AML-193 (cell line): ENCODE results near the gene AHRR.
"Not testable (repeated sequence)": the region's sequence is repeated elsewhere in the genome, so short reads cannot be mapped to it uniquely, and the experiment has no call there.

Source experiments
- DNase-seq, 2 experiments: peaks; one replicate each; lab custom pipeline; 2025; lab: John Stamatoyannopoulos, UW

The AHRR gene

DNA sequence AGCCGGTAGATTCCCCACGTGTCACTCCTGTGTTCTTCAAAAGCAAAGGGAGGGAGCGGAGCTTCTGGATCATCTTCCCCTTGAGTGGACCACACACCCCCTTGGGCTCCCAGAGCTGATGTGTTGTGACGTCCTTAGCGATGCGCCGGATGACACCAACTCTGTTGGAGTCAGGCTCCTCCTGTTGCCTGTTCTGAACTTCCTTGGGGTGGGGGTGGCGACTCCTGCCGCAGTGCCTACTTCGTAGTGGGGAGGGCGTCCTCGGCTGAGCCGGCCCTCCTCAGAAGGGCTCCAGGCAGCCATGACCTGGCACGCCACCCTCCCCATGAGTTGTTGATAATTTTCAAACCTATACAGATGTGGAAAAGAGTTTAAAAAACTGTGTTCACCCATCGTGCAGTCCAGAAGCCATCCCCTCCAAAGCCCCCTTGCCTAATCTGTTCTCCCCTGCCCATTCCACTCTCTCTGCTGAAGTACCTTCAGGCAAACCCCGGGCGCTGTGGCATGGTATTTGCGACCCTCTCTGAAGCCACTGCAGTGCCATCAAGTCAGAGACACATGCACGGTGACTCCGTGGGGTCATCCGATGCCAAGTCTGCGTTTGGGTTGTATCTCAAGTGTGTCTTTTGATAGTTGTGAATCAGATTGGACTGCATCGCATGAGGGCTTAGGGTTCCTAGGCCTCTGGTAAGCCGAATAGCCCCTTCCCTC is 138.2 kb downstream of the AHRR start:
- no peak for DNase-seq

DNA sequence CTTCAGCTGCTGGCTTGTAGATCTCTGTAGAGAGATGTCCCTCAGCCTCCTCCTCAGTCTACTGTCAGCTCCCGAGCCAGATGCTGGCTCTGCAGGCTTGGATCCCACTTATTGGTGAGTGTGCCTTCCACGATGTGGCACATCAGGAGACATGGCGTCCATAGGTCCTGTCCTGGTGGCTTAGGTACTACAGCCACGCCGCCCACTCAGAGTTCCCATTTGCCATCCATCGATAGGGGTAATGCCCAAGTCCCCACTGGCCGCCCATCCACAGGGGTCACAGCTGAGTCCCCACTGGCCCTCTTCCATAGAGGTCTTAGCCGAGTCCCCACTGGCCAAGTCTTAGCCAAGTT is 138.7 kb downstream of the AHRR start:
- DNase-seq = no peak

DNA sequence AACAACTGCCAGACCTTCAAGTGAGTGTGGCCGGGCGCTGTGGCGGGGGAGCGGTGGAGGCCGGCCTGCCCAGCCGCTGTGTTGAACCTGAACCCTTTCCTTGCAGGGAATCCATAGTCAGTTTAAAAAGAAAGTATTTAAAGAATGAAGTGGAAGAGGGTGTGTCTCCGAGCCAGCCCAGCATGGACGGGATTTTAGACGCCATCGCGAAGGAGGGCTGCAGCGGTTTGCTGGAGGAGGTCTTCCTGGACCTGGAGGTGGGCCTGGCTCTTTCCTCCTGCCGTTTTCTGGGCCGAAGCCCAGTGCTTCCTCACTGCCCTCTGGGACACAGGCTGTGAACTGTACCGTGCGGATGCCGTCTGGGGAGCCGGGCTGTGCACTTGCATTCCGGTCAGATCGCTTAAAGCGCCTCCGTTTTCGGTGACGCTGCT is 140.6 kb downstream of the AHRR start:
- no peak for DNase-seq

DNA sequence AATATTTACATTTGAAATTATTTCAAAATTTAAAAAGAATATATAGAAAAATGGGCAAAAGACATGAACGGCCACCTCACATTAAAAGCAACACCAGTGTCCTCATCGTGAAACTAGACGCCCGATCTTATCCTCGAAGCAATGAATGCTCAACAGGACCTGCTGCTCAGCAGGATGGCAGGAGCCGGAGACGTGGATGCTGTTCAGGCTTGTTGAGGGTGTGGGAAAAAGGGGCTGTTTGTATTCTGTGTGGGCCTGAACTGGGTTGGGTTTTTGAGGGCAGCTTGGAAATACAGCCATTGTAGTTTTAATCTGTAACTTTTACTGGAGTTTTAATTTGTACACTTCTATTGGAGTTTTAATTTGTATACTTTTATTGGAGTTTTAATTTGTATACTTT is 141.8 kb downstream of the AHRR start:
- no peak for DNase-seq

DNA sequence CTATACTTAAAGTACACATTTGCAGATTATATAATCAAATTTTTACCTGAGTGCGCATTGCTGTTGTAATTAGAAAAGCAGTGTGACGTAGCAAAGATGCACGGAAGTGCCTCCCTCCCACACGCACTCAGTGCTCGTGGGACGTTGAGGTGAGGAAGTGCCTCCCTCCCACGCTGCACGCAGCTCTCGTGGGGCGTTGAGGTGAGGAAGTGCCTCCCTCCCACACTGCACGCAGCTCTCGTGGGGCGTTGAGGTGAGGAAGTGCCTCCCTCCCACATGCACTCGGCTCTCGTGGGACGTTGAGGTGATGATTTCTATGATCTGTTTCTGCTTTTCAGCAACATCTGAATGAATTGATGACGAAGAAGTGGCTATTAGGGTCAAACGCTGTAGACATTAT is 142.4 kb downstream of the AHRR start:
- DNase-seq = no peak

DNA sequence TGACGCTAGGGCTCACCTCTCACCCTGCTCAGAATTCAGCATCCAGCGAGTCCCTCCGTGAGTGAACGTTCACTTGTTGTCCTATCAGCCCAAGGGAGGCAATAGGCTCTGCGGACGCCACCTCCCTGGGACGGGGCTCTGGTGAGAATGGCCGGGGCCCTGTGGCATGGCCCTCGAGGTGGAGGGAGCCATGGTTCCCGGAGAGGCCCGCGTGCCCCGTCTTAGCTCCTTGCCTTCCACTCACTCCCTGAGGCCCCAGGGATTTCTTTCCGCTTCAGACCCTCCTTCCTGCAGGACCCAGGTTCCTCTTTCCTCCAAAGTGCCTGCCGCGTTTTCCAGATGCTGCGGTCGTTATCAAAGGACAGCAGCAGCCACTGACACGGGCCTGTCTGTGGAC is 142.9 kb downstream of the AHRR start:
- no peak for DNase-seq

DNA sequence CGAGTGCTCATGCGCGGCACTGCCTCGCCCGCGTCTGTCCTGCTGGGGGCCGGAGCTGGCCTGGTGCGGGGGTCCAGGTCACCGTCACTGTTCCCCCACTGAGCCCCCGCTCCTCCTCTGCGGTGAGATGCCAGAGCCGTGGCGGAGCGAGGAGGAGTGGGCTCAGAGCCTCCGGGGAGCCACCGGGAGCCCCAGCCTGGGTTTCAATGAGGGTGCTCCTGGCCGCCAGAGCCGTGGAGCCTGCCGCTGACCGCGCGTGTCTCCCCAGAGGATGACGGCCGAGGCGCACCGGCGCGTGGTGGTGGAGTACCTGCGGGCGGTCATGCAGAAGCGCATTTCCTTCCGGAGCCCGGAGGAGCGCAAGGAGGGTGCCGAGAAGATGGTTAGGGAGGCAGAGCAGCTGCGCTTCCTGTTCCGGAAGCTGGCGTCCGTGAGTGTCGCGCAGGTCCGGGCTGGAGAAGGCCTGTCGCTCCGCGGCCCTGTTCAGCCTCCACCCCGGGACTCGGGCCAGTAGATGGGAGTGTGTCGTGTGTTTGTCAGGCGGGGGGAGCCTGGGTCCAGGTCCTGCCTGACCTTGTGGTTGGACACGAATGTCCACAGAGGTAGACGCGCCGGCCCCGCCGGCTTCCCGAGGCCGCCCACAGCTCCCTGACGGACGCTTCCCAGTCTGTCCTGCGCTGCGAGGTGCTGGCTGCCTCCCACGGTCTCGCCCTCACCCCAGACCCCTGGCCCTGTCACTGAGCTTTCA is 143.5 kb downstream of the AHRR start:
- no peak for DNase-seq

DNA sequence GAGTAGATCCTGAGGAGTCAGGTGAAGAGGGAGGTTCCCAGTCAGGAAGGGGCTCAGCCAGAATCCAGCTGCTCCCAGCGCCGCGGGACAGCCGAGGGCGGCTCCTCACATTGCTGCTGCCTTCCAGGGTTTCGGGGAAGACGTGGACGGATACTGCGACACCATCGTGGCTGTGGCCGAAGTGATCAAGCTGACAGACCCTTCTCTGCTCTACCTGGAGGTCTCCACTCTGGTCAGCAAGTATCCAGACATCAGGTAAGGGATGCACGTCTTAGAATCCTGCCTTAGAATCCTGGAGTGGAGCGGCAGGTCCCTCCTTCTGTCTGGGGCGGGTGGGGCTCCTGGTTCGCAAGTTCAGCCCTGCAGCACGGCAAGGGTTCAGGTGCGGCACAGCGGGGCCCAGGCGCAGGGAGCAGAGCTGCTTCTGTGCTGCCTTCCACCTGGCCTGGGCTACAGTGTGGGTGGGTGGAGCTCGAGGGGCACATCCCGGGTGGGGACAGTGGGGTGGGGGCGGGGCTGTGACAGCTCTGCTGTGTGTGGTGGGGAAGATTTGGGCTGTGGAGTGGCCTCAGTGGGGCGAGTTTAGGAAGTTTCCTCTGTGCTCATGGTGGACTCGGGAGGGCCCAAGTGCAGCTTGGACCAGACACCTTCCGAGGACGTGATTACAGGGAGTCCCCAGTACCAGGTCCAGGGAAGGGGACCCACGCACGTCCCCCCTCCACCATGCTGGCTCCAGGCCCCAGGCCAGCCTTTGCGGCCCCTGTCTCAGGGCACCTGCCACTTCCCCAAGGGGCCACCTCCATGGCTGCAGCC is 144.3 kb downstream of the AHRR start:
- no peak for DNase-seq

DNA sequence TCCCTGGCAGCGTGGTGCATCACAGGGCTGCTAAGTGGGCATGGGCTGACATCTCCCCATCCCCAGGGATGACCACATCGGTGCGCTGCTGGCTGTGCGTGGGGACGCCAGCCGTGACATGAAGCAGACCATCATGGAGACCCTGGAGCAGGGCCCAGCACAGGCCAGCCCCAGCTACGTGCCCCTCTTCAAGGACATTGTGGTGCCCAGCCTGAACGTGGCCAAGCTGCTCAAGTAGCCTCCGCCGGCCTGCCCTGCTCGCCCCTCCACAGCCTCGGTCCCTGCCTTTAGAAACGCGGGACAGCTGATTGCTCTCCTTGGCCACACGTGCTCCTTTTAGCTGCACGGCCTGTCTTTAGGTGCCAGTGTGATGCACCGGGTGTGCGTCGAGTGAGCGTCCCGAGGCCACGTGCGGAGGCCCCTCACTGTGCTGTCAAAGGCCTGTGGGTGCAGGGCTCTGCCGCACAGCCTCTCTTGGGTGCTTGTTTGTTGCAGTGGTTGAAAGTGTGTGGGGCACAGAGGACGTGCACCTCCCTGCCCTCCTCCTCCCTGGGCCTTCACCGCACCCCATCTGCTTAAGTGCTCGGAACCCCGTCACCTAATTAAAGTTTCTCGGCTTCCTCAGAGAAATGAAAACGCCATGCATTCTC is 145.3 kb downstream of the AHRR start:
- DNase-seq = no peak

DNA sequence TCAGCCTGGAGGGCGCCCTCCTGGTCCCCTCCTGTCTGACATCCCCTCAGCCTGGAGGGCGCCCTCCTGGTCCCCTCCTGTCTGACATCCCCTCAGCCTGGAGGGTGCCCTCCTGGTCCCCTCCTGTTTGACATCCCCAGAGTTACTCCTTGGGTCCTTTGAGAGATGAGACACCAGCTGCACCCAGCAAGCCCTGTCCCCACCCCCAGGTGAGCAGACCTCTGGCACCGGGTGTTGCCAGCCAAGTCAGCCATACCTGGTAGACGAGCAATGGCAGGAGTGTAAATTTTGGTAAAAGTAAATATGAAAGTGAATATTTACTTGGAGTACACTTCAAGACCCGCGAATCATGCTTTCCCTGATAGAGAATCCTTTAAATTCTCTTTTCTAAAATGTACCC is 146.9 kb downstream of the AHRR start:
- DNase-seq = no peak

DNA sequence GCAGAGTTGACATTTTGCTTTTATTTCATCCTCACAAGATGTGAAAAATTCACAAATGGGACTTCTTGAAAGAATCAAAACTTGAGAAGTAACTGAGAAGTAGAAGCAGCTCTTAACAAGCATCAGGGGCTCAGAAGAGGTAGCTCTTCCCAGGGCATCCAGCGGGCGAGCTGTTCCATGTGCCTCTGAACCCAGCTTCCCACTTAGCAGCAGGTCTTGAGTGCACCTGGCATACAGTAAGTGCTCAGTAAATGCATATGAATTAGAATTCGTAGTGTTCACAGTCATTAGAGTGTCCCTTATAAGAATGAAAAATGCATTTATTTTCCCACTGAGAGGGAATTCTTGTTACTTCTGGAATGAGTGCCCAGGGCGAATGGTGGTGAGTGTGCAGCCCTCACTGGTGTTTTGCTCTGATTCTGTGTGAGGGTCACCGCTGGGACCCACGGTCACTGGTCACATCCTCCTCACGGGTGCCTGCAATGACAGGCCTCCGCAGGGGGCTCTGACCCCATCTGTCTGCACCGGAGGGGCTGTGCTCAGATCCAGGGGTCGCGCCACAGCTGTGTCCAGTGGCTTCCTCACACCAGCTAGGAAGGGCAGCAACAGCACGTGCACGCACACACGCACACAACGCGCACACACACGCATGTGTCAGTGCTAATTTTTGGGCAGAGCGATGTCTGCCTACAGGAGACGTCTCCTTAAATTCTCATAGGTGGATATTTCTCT is 148.4 kb downstream of the AHRR start:
- no peak for DNase-seq

DNA sequence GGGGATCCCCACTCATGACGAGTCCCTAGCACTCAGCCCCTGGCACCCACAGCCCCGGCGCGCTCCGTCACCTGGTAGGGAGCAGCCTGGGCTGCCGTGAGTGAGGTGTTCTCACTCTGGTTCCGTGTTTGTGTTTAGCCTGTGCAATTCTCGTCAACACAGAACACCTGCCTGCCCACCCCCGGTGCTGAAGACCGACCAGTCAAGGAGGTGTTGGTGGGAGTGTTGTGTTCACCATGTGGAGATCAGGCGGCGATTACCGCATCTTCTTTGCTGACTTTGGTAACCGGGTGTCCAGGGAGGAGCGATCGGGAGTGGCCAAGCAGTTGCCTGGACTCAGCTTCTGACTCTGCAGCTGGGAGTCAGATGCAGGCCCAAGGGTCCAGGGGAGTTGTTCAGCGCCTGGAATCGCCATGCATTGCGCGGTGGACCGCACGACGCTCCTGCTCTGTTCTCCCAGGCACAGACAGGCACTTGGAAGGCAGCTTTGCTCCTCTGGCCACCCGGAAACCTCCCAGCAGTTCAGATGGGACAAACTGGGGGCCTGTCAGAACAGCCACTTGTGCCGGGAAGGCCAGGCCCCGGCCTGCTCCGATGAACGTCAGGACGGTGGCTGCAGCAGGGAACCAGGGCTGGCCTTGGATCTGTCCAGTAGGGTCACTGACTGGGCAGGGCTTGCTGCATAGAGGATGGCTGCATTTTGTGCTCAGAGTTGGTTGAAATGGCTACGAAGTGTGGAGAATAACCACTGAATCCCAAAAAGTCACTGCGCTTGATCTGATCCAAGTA is 149.6 kb downstream of the AHRR start:
- DNase-seq = no peak

DNA sequence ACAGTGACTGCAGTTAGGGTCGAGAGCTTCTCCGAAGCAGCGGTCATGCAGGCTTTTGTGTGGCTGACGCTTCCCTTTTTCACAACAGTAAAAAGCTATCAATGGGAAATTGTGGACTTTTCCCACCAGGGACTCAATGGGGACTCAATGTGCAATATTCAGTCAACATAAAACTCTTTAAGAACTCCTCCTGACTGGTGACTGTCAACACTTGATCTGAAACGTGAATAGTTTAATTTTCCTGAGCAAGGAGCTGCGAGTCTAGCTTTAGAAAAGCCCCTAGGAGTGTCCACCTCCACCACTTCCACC is 150.2 kb downstream of the AHRR start:
- peak; percentile 12 to 26 for DNase-seq

DNA sequence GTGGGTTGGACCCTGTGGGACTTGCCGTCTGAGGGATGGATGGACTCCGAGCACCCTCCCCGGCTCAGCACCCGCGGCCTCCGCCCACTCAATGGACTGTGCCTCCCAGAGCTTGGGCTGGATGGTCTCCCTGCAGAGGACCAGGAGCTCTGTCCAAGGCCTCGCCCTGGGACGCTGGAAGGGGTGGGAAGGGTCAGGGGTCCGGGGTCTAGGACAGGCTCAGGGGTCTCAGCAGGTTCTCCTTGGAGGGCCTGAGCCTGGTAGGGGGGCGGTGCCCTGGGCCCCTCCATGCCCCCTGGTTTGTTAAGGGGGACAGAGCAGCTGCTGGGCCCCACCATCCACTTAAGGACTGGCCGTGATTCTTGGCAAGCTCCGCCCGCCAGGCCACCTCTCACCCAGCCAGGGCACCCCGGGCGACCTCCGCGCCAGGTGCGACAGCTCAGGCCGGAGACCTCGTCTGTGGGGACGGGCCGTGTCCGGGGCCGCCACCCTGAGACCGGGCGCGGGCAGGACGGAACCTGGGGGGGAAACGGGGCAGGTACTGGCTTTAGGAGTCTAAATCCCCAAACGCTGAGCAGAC is 150.7 kb downstream of the AHRR start:
- DNase-seq = no peak

DNA sequence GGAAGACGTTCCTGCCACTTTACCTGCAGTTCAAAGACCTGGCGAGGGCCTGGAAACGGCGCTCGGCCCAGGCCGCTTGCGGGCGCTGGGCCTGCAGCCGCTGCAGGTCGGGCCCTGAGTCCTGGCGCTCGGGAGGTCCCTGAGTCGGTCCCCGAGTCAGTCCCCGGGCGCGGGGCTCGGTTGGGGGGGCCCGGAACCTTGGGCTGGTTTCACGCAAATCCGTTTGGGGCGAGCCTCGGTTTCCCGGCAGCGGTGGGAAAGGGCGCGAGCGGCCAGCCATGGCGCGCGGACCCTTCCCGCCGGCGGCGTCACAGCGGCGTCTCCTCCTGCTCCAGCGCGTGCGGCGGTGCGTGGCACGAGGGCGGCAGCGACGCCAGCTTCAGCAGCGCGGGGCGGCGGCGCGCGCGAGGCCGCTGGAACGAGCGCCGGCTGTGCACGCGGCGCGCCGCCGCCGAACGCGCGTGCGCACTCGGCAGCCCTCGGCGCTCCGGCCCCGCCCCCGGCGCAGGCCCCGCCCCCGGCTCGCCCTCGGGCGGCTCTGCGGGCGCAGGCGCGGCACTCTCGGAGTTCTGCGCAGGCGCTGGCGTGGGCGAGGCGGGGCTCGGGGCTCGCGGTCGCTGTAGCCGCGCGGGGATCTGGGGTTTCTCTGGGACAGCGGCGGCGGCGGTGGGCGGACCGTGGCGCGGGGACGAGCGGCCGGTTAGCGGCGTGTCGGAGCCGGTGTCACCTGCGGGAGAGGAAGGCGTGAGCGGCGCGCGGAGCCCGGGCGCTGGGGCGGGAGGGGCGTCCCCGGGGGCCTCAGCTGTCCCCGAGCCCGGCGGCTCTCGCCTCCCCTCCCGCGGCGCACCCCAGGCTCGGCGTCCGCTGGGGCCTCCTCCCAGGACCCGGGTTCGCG is 151.4 kb downstream of the AHRR start:
- DNase-seq = peak; percentile 61 to 75

DNA sequence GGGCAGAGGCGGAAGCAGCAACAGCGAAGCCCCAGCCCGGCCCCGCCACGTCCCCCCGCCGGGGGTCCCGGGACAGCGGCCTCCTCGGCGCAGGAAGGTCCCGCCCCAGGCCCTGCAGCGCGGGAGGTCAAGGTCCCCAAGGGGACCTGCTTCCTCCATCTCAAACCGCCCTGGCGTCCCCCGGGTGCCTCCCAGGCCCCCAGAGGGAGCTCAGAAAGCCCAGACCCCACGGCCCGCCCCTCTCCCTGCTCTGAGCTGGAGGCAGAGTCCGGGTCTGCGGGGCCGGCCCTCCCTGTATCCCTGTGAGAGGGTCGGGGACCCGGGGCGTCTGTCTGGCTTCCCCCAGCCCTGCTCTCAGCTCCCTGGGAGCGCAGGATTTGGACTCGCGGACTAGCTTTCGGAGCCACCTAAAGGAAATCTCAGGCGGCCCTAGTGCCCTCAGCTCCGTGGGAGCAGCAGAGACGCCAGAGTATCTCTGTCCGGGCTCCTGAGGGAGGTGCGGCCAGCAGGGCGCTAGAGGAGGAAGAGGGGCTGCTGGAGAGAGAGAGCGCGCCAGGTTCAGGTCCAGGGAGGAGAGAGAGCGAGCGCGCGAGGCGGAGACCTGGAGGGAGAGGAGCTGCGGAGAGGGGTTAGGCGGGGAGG is 152.2 kb downstream of the AHRR start:
- no peak for DNase-seq

DNA sequence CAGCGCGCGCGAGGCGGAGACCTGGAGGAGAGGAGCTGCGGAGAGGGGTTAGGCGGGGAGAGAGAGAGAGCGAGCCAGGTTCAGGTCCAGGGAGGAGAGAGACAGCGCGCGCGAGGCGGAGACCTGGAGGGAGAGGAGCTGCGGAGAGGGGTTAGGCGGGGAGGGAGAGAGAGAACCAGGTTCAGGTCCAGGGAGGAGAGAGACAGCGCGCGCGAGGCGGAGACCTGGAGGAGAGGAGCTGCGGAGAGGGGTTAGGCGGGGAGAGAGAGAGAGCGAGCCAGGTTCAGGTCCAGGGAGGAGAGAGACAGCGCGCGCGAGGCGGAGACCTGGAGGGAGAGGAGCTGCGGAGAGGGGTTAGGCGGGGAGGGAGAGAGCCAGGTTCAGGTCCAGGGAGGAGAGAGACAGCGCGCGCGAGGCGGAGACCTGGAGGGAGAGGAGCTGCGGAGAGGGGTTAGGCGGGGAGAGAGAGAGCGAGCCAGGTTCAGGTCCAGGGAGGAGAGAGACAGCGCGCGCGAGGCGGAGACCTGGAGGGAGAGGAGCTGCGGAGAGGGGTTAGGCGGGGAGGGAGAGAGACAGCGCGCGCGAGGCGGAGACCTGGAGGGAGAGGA is 152.8 kb downstream of the AHRR start:
- DNase-seq = not testable (repeated sequence)

DNA sequence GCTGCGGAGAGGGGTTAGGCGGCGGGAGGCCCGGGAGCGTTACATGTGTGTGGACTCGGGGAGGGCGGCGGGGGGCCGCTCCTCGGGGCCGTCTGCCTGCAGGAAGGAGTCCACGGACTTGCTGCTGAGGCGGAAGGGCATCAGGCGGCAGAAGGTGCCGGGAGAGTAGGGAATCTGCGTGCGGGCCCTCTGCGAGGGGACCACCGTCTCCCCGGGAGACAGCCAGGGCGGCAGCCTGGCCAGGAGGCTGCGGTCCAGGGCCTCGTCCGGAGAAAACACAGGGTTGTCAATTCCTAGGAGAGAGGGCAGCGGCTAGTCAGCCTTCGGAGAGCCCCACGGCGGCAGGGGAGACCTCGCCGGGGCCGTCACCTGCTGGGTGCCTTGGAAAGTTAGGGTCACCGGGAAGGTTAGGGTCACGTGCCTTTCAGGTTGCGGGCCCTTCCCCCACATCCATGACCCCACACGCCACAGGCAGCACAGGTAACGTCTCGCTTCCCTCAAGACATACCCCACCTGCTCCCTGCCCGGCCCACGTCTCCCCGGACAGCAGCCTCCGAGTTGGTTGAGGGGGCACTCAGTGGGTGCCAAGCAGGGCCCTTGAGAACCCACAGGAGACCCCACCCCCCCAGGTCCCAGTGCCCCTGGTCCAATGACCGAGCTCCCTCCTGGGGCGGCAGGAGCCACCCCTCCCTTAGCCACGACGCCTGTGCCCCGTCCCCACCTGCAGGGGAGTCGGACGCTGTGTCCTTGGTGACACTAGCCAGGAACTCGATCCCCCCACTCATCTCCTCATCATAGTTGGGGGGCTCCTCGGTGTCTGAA is 153.5 kb downstream of the AHRR start:
- DNase-seq = no peak
